Body of pancreas (tissue), 4 donors: ENCODE results near the gene NR4A3.

ENCODE experiments used
- POLR2A ChIP-seq, 3 donors: fragments of 450-650 bp; IDR thresholded peaks; one replicate each; pipeline ENCODE4 v1.6.1; 2016; ENCODE audit warnings: antibody characterized with exemption in 3 of 3, mild to moderate bottlenecking in 2 of 3
- TF ChIP-seq, protein P1 (sequence below), 7 experiments: fragments of 450-650 bp in 4 of 7; fragments of 200-600 bp in 3 of 7; sonication (generic) in 3 of 7; IDR thresholded peaks; one replicate each; pipeline ENCODE4 v1.5.1; 2016 to 2019; ENCODE audit warnings: antibody characterized with exemption in 7 of 7

DNA sequence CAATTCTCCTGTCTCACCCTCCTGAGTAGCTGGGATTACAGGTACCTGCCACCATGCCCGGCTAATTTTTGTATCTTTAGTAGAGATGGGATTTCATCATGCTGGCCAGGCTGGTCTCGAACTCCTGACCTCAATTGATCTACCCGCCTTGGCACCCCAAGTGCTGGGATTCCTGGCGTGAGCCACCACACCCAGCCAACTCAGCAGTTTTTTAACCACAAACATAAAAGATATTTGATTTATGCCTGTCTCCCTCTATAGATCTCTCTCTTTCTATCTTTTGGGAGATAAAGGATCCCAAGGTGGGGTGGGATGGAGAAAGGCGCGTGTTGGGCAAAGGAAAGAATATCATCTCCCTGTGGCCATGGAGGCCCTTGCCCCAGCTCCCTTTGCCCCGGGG, 26.8 kb downstream of the NR4A3 start:
- TF ChIP-seq, protein P1, sequence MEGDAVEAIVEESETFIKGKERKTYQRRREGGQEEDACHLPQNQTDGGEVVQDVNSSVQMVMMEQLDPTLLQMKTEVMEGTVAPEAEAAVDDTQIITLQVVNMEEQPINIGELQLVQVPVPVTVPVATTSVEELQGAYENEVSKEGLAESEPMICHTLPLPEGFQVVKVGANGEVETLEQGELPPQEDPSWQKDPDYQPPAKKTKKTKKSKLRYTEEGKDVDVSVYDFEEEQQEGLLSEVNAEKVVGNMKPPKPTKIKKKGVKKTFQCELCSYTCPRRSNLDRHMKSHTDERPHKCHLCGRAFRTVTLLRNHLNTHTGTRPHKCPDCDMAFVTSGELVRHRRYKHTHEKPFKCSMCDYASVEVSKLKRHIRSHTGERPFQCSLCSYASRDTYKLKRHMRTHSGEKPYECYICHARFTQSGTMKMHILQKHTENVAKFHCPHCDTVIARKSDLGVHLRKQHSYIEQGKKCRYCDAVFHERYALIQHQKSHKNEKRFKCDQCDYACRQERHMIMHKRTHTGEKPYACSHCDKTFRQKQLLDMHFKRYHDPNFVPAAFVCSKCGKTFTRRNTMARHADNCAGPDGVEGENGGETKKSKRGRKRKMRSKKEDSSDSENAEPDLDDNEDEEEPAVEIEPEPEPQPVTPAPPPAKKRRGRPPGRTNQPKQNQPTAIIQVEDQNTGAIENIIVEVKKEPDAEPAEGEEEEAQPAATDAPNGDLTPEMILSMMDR (IDR thresholded peaks at IDR 0.05), result no peak
- TF ChIP-seq POLR2A (IDR thresholded peaks at IDR 0.05), result no peak
